Suprapubic skin (tissue), 4 donors: ENCODE results near the gene FXR2. TPM values are rescaled to one million over a fixed set of nuclear protein-coding genes. Genes with fewer than 3 reads are reported as not detected.

Experiments
- DNase-seq, 2 donors: peaks; one replicate each; pipeline ENCODE4 v3.0.0-alpha.2; 2019; ENCODE audit warnings: low spot score in 2 of 2
- H3K27ac ChIP-seq: fragments of 200-600 bp; sonication (generic); one replicate; pipeline ENCODE4 v1.5.1; 2019
- H3K27me3 ChIP-seq: fragments of 200-600 bp; sonication (generic); one replicate; pipeline ENCODE4 v1.5.1; 2019
- H3K36me3 ChIP-seq: fragments of 200-600 bp; sonication (generic); one replicate; pipeline ENCODE4 v1.5.1; 2019
- H3K4me1 ChIP-seq: fragments of 200-600 bp; sonication (generic); one replicate; pipeline ENCODE4 v1.5.1; 2019
- H3K4me3 ChIP-seq: fragments of 200-600 bp; sonication (generic); one replicate; pipeline ENCODE4 v1.5.1; 2019; ENCODE audit warnings: mild to moderate bottlenecking
- H3K9me3 ChIP-seq: fragments of 200-600 bp; sonication (generic); one replicate; pipeline ENCODE4 v1.5.1; 2019
- EP300 ChIP-seq: sonication (generic); formaldehyde crosslinking; IDR thresholded peaks from one replicate; pipeline ENCODE4 v1.6.1; 2017; ENCODE audit warnings: antibody characterized with exemption
- POLR2A ChIP-seq, 2 donors: fragments of 450-650 bp; IDR thresholded peaks; one replicate each; pipeline ENCODE4 v1.6.1; 2017; ENCODE audit warnings: antibody characterized with exemption in 2 of 2, mild to moderate bottlenecking in 2 of 2, moderate library complexity in 2 of 2
- POLR2AphosphoS5 ChIP-seq, 3 donors: sonication (generic); formaldehyde crosslinking; IDR thresholded peaks; one replicate each; pipeline ENCODE4 v1.6.1; 2017; ENCODE audit warnings: antibody characterized with exemption in 3 of 3
- WGBS: methylation state at CpG from one replicate; pipeline ENCODE4 v1.1.5; 2018; 5-methylcytosine and 5-hydroxymethylcytosine counted together
- total RNA-seq, 4 donors: library from RNA; depleted of rRNA; stranded (reverse); fragments of >200 nt; gene quantifications; one replicate each; pipeline ENCODE4 v1.1.0, GENCODE V29; 2016
- TF ChIP-seq, protein P1 (sequence below), 2 donors: fragments of 200-600 bp in 1 of 2; fragments of 450-650 bp in 1 of 2; sonication (generic) in 1 of 2; IDR thresholded peaks; one replicate each; pipeline ENCODE4 v1.5.1; 2016 to 2019; ENCODE audit warnings: antibody characterized with exemption in 2 of 2, mild to moderate bottlenecking in 1 of 2, moderate library complexity in 1 of 2

Gene FXR2
- total RNA-seq, 4 donors from 2014 or later, result 21.0 to 25.6 (median 22.5) TPM

DNA sequence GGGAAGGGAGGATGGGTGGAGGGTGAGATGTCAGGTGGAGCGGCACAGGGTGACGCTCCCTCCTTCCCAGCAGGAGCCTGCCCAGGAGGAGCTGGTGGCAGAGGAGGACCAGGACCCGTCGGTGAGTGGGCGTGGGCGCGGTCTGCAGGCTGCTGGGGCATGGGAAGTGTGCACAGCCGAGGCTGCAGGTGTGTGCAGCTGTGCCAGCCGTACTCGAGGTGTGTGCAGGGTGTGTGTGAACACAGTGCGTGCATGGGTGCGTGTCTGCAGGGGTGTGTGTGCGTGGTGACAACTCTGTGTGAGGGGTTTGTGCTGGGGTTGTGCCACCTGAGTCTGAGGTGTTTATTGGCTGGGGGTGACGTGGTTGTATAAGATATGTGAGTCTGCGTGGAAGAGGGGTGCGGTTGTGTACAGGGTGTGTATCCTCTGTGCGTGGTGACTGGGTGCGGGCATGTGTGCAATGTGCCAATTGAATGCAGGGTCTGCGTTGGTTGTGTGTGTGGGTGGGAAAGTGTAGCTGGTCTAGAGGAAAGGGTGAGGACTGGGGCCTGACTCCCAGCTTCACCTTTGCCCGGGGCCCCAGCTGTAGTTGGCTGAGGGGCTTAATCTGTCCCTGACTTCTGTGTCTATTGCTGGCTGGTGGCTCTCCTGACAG is 65.2 kb downstream of the FXR2 start:
- DNase-seq, result peak in 1 of 2 donors; percentile 69

DNA sequence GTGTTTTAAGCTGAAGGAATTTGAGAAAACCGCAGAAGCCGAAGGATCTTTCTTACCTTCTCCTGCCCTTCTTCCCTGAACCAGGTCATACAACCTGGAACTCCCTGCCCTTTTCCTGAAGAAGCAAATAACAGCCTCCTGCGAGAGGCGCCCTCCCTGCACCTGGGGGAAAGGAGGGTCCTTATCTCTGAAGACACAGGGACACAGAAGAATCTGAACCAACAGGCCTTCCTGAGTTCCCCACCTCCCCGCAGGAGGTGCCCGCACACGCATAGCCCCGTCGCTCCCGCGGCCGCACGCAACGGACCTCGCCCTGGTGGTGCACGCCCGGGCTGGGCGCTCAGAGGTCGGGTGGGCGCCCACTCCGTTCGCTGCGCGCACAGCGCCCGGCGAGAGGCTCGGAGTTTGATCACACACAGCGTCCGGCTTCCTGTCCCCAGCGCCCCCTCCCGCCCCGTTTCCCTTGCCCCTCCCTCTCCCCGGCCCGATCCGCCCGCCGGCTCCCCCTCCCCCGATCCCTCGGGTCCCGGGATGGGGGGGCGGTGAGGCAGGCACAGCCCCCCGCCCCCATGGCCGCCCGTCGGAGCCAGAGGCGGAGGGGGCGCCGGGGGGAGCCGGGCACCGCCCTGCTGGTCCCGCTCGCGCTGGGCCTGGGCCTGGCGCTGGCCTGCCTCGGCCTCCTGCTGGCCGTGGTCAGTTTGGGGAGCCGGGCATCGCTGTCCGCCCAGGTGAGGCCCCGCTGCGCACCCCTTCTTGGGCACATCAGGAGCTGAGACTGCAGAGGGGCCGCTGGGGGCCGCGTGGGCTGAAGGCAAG is 65.9 kb downstream of the FXR2 start, which contains the start of gene TNFSF12:
TNFSF12 (plus strand) TSS at position 474 of the 816 bp plus-strand sequence; CDS start at position 570, 96 bp downstream.
- peak within 1 kb of the TSS; percentile 68 for H3K4me3 ChIP-seq
- WGBS, result 2% methylated on average over 21 of the region's 65 CpGs
- H3K4me1 ChIP-seq, result peaks cover 24% of the 10 kb centered on the region
- H3K27ac ChIP-seq, result peak within 1 kb of the TSS; percentile 78
- no peaks in the 10 kb centered on the region for H3K9me3 ChIP-seq
- DNase-seq, result peak in 1 of 2 donors; percentile 84
- no peak for TF ChIP-seq POLR2AphosphoS5 (IDR thresholded peaks at IDR 0.05)
- no peak for TF ChIP-seq EP300
- TF ChIP-seq, protein P1, sequence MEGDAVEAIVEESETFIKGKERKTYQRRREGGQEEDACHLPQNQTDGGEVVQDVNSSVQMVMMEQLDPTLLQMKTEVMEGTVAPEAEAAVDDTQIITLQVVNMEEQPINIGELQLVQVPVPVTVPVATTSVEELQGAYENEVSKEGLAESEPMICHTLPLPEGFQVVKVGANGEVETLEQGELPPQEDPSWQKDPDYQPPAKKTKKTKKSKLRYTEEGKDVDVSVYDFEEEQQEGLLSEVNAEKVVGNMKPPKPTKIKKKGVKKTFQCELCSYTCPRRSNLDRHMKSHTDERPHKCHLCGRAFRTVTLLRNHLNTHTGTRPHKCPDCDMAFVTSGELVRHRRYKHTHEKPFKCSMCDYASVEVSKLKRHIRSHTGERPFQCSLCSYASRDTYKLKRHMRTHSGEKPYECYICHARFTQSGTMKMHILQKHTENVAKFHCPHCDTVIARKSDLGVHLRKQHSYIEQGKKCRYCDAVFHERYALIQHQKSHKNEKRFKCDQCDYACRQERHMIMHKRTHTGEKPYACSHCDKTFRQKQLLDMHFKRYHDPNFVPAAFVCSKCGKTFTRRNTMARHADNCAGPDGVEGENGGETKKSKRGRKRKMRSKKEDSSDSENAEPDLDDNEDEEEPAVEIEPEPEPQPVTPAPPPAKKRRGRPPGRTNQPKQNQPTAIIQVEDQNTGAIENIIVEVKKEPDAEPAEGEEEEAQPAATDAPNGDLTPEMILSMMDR (IDR thresholded peaks at IDR 0.05), result no peak
- TF ChIP-seq POLR2A (IDR thresholded peaks at IDR 0.05), result no peak
- peaks cover 9% of the 10 kb centered on the region for H3K36me3 ChIP-seq
- H3K27me3 ChIP-seq, result no peaks in the 10 kb centered on the region

More for the DNA sequence above, 65.2 kb downstream of the FXR2 start:
- peaks cover 9% of the 10 kb centered on the region for H3K36me3 ChIP-seq
- H3K27ac ChIP-seq, result peak overlapping the region; percentile 78
- 14% methylated on average over 20 of the region's 20 CpGs for WGBS
- H3K27me3 ChIP-seq, result no peaks in the 10 kb centered on the region
- peak overlapping the region; percentile 68 for H3K4me3 ChIP-seq
- no peak for TF ChIP-seq POLR2A (IDR thresholded peaks at IDR 0.05)
- no peak for TF ChIP-seq EP300
- TF ChIP-seq, protein P1 (IDR thresholded peaks at IDR 0.05), result no peak
- TF ChIP-seq POLR2AphosphoS5 (IDR thresholded peaks at IDR 0.05), result no peak
- H3K4me1 ChIP-seq, result peaks cover 24% of the 10 kb centered on the region
- H3K9me3 ChIP-seq, result no peaks in the 10 kb centered on the region

DNA sequence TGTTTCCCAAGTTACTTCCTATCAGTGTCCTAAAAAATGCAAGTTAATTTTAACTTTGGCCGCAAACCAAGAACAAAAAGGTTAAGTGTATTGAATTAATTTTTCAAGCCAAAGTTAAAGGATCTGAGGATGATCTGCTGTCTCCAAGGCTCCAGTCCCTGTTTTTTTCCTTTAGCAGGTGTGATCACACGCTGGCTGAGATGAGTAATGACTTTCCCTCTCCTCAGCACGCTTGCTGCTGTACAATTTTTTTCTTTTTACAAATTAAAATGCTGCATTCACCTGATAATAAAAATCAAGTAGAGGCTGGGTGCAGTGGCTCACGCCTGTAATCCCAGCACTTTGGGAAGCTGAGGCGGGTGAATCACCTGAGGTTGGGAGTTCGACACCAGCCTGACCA is 69.8 kb downstream of the FXR2 start:
- no peak for TF ChIP-seq POLR2A (IDR thresholded peaks at IDR 0.05)
- no peak for TF ChIP-seq POLR2AphosphoS5 (IDR thresholded peaks at IDR 0.05)
- TF ChIP-seq, protein P1 (IDR thresholded peaks at IDR 0.05), result no peak
- no peak for TF ChIP-seq EP300
- Histone ChIP-seq H3K27ac (no peak overlapping the region), H3K9me3 (no peaks in the 10 kb centered on the region), H3K4me3 (no peak overlapping the region), H3K4me1 (peaks cover 19% of the 10 kb centered on the region), H3K36me3 (no peaks in the 10 kb centered on the region), H3K27me3 (no peaks in the 10 kb centered on the region)
- 82% methylated on average over 6 of the region's 6 CpGs for WGBS
- no peak for DNase-seq

Other genes starting within 250 kb of the FXR2 start
- 10 to 100 TPM; 15.3 to 42.9 (median 20.7) TPM for gene TNK1, start 233.8 kb downstream of the FXR2 start, total RNA-seq
- gene PLSCR3, start 220.4 kb downstream of the FXR2 start, total RNA-seq, result 10 to 100 TPM; 21.6 to 55.3 (median 40.7) TPM
- 100 to 1,000 TPM in 2 of 4 donors, 10 to 100 TPM in 2; 53.5 to 128 (median 89.6) TPM for gene TMEM256, start 210.8 kb downstream of the FXR2 start, total RNA-seq
- gene NLGN2, start 207.1 kb downstream of the FXR2 start, total RNA-seq, result 10 to 100 TPM in 1 of 4 donors, 1 to 10 TPM in 3; 5.9 to 17.9 (median 8.1) TPM
- gene SPEM1, start 194.6 kb downstream of the FXR2 start, total RNA-seq, result not detected
- not detected for gene SPEM2, start 189.3 kb downstream of the FXR2 start, total RNA-seq
- not detected for gene SPEM3, start 186.0 kb downstream of the FXR2 start, total RNA-seq
- gene TMEM102, start 179.5 kb downstream of the FXR2 start, total RNA-seq, result 10 to 100 TPM; 18.7 to 24.5 (median 19.5) TPM
- gene FGF11, start 175.4 kb downstream of the FXR2 start, total RNA-seq, result 10 to 100 TPM; 10.3 to 28.5 (median 12.5) TPM
- 10 to 100 TPM in 2 of 4 donors, 1 to 10 TPM in 2; 7.3 to 11.3 (median 9.7) TPM for gene CHRNB1, start 169.8 kb downstream of the FXR2 start, total RNA-seq
- 10 to 100 TPM; 36.1 to 65.7 (median 45.3) TPM for gene ZBTB4, start 135.3 kb downstream of the FXR2 start, total RNA-seq
- gene SLC35G6, start 133.5 kb downstream of the FXR2 start, total RNA-seq, result not detected
- gene POLR2A, start 130.5 kb downstream of the FXR2 start, total RNA-seq, result 100 to 1,000 TPM; 104 to 194 (median 140) TPM
- 10 to 100 TPM; 12.7 to 28.4 (median 18.0) TPM for gene TNFSF12, start 65.8 kb downstream of the FXR2 start, total RNA-seq
- 10 to 100 TPM in 3 of 4 donors, 1 to 10 TPM in 1; 9.6 to 26.6 (median 15.5) TPM for gene TNFSF13, start 56.1 kb downstream of the FXR2 start, total RNA-seq
- 10 to 100 TPM; 40.2 to 53.5 (median 51.6) TPM for gene SENP3, start 53.0 kb downstream of the FXR2 start, total RNA-seq
- gene CD68, start 35.3 kb downstream of the FXR2 start, total RNA-seq, result 10 to 100 TPM in 1 of 4 donors, 1 to 10 TPM in 3; 5.0 to 13.2 (median 9.6) TPM
- gene MPDU1, start 31.0 kb downstream of the FXR2 start, total RNA-seq, result 100 to 1,000 TPM in 1 of 4 donors, 10 to 100 TPM in 3; 54.3 to 104 (median 86.3) TPM
- gene SOX15, start 24.8 kb downstream of the FXR2 start, total RNA-seq, result 100 to 1,000 TPM in 2 of 4 donors, 10 to 100 TPM in 2; 68.0 to 140 (median 102) TPM
- gene SAT2, start 12.9 kb upstream of the FXR2 start, total RNA-seq, result 10 to 100 TPM; 28.7 to 58.8 (median 39.9) TPM
- gene SHBG, start 15.2 kb upstream of the FXR2 start, total RNA-seq, result not detected
- 1 to 10 TPM in 1 of 4 donors, under 1 TPM in 3; 0.49 to 4.2 (median 0.74) TPM for gene ATP1B2, start 36.0 kb upstream of the FXR2 start, total RNA-seq
- gene TP53, start 72.6 kb upstream of the FXR2 start, total RNA-seq, result 10 to 100 TPM; 37.2 to 77.2 (median 65.2) TPM
- 1 to 10 TPM; 3.9 to 7.6 (median 5.5) TPM for gene WRAP53, start 73.6 kb upstream of the FXR2 start, total RNA-seq
- 1 to 10 TPM; 6.2 to 9.2 (median 9.0) TPM for gene EFNB3, start 90.3 kb upstream of the FXR2 start, total RNA-seq
- gene DNAH2, start 102.8 kb upstream of the FXR2 start, total RNA-seq, result under 1 TPM in 2 of 4 donors, not detected in 2; 0.08 to 0.19 TPM
- 10 to 100 TPM; 21.4 to 31.0 (median 26.7) TPM for gene KDM6B, start 219.3 kb upstream of the FXR2 start, total RNA-seq
- 1 to 10 TPM; 4.2 to 7.6 (median 5.1) TPM for gene TMEM88, start 240.2 kb upstream of the FXR2 start, total RNA-seq
- 10 to 100 TPM; 46.2 to 90.6 (median 47.6) TPM for gene NAA38, start 242.7 kb upstream of the FXR2 start, total RNA-seq
- gene CYB5D1, start 243.1 kb upstream of the FXR2 start, total RNA-seq, result 10 to 100 TPM in 1 of 4 donors, 1 to 10 TPM in 3; 7.1 to 10.8 (median 9.8) TPM